CD4-positive, alpha-beta T cell (primary cell): Measurements from ENCODE around the gene PEX10. TPM values are rescaled to one million over a fixed set of nuclear protein-coding genes. Genes with fewer than 3 reads are reported as not detected.

Experiments
- ATAC-seq: fragments of 200-7000 bp; cut with Tn5 transposase; one replicate; pipeline ENCODE4 v1.10.0; 2022; ENCODE audit warnings: mild to moderate bottlenecking; ENCODE audit not compliant: poor library complexity
- CTCF ChIA-PET: fragments of 350-600 bp; sonication (Branson Sonifier 250); formaldehyde crosslinking; loops from one replicate; lab custom pipeline; 2021; ENCODE audit warnings: antibody characterized with exemption, inconsistent platforms; lab: Charles Lee
- POLR2A ChIA-PET: fragments of 350-600 bp; sonication (Branson Sonifier 250); formaldehyde crosslinking; loops from one replicate; lab custom pipeline; 2021; ENCODE audit warnings: antibody characterized with exemption, inconsistent platforms; lab: Charles Lee
- DNase-seq, 14 experiments: peaks; one replicate each; pipeline ENCODE4 v3.0.0-alpha.2; 2013 to 2020; ENCODE audit warnings: mixed read lengths in 2 of 14
- H3K27ac ChIP-seq, 2 donors: one replicate each; pipeline versions ENCODE4 v1.5.1 to v1.7.0; 2013; ENCODE audit warnings: low read length in 2 of 2, low read depth in 1 of 2, mild to moderate bottlenecking in 1 of 2
- H3K27me3 ChIP-seq, 2 experiments: 1 replicate in 1 of 2; 2 replicates in 1 of 2; pipeline versions ENCODE4 v1.6.1 to v1.7.0; 2013; ENCODE audit warnings: low read length in 2 of 2, control low read depth in 1 of 2, mild to moderate bottlenecking in 1 of 2, moderate library complexity in 1 of 2; ENCODE audit not compliant: insufficient read depth in 2 of 2, control insufficient read depth in 1 of 2
- H3K36me3 ChIP-seq: one replicate; pipeline ENCODE4 v1.6.1; 2013; ENCODE audit warnings: low read length, control low read depth; ENCODE audit not compliant: insufficient read depth
- H3K4me1 ChIP-seq: one replicate; pipeline ENCODE4 v1.6.1; 2013; ENCODE audit warnings: low read length, control low read depth; ENCODE audit not compliant: insufficient read depth
- H3K4me3 ChIP-seq: one replicate; pipeline ENCODE4 v1.5.1; 2013; ENCODE audit warnings: mild to moderate bottlenecking, low read length, moderate library complexity
- H3K9me3 ChIP-seq, 2 experiments: 1 replicate in 1 of 2; 2 replicates in 1 of 2; pipeline versions ENCODE4 v1.6.1 to v1.7.0; 2013; ENCODE audit warnings: low read length in 2 of 2, mild to moderate bottlenecking in 2 of 2, control low read depth in 1 of 2, moderate library complexity in 1 of 2; ENCODE audit not compliant: control insufficient read depth in 1 of 2, insufficient read depth in 1 of 2
- H3K27ac Mint-ChIP-seq: one replicate; pipeline ENCODE4 v1.8.0; 2020; ENCODE audit warnings: mixed read lengths
- H3K27me3 Mint-ChIP-seq: one replicate; pipeline ENCODE4 v1.8.0; 2021; ENCODE audit warnings: mixed read lengths
- H3K36me3 Mint-ChIP-seq: one replicate; pipeline ENCODE4 v1.8.0; 2021; ENCODE audit warnings: low read depth, mixed read lengths
- H3K4me1 Mint-ChIP-seq: one replicate; pipeline ENCODE4 v1.8.0; 2021; ENCODE audit warnings: low read depth, mixed read lengths
- H3K4me3 Mint-ChIP-seq: one replicate; pipeline ENCODE4 v1.8.0; 2020; ENCODE audit warnings: mild to moderate bottlenecking, mixed read lengths
- H3K9me3 Mint-ChIP-seq: one replicate; pipeline ENCODE4 v1.8.0; 2020; ENCODE audit warnings: mixed read lengths
- CTCF ChIP-seq: fragments of 200-600 bp; IDR thresholded peaks from one replicate; pipeline ENCODE4 v1.8.0; 2022; ENCODE audit warnings: antibody characterized with exemption, mild to moderate bottlenecking
- intact Hi-C, 2 experiments: fragments of 100-400 bp; cut with DNase I in 1 of 2; cut with micrococcal nuclease in 1 of 2; formaldehyde crosslinking; loops; one replicate each; pipeline versions ENCODE4 v1.15.1 to v1.9.0; 2023 to 2025; cut with DNase I, micrococcal nuclease
- total RNA-seq, 174 experiments: library from RNA in 2 of 174; stranded (reverse) in 2 of 174; gene quantifications; one replicate each; pipeline ENCODE4 v1.2.3 and lab custom pipeline; 2021 to 2026

PEX10 gene
- total RNA-seq, 2 experiments from 2014 or later = 12.0 to 12.5 TPM

- intact Hi-C loops = no loop called here
Measured at GRCh38 chr1:2402420-2402819, 9.9 kb downstream of the PEX10 start.

GRCh38 chr1:2400950-2401649, 11.3 kb downstream of the PEX10 start:
- Mint-ChIP-seq H3K4me3 (peak overlapping the region; percentile 20), H3K36me3 (peaks cover 84% of the 10 kb centered on the region), H3K4me1 (peaks cover 6% of the 10 kb centered on the region), H3K27ac (peak overlapping the region; percentile 24), H3K9me3 (no peaks in the 10 kb centered on the region), H3K27me3 (no peaks in the 10 kb centered on the region)
- Histone ChIP-seq H3K27me3 (no peaks in the 10 kb centered on the region), H3K4me1 (peaks cover 6% of the 10 kb centered on the region), H3K36me3 (peaks cover 95% of the 10 kb centered on the region), H3K4me3 (no peak overlapping the region), H3K27ac (peak overlapping the region in 1 of 2 donors; percentile 21), H3K9me3 (peaks cover 0 to 8% of the 10 kb centered on the region in 2 experiments)
- TF ChIP-seq CTCF = no peak
- CTCF ChIA-PET = no interaction called here
- DNase-seq (no peak), ATAC-seq (no peak)
- intact Hi-C loops = no loop called here
- POLR2A ChIA-PET = interaction anchor here (0.6 kb wide), 1 partner anchor 10 kb away, joined by 3 read pairs; the partner anchor contains the start of genes MORN1 and RER1

More at GRCh38 chr1:2402420-2402819, 9.9 kb downstream of the PEX10 start:
- H3K4me3 Mint-ChIP-seq = no peak overlapping the region
- no peak for TF ChIP-seq CTCF
- peaks cover 6% of the 10 kb centered on the region for H3K4me1 Mint-ChIP-seq
- Histone ChIP-seq H3K4me3 (no peak overlapping the region), H3K9me3 (peaks cover 0 to 8% of the 10 kb centered on the region in 2 experiments), H3K27ac (no peak overlapping the region), H3K36me3 (peaks cover 93% of the 10 kb centered on the region), H3K27me3 (no peaks in the 10 kb centered on the region), H3K4me1 (peaks cover 6% of the 10 kb centered on the region)
- no peaks in the 10 kb centered on the region for H3K27me3 Mint-ChIP-seq
- DNase-seq (no peak), ATAC-seq (no peak)
- H3K9me3 Mint-ChIP-seq = no peaks in the 10 kb centered on the region
- H3K36me3 Mint-ChIP-seq = peaks cover 77% of the 10 kb centered on the region
- ChIA-PET POLR2A (no interaction called here), CTCF (no interaction called here)
- no peak overlapping the region for H3K27ac Mint-ChIP-seq

- Histone ChIP-seq H3K4me1 (peaks cover 6% of the 10 kb centered on the region), H3K4me3 (no peak overlapping the region), H3K36me3 (peaks cover 96% of the 10 kb centered on the region), H3K9me3 (peaks cover 0 to 8% of the 10 kb centered on the region in 2 experiments), H3K27me3 (no peaks in the 10 kb centered on the region), H3K27ac (no peak overlapping the region)
- no peak for ATAC-seq
- POLR2A ChIA-PET = no interaction called here
- peaks cover 86% of the 10 kb centered on the region for H3K36me3 Mint-ChIP-seq
- no peak for TF ChIP-seq CTCF
- H3K9me3 Mint-ChIP-seq = no peaks in the 10 kb centered on the region
- CTCF ChIA-PET = no interaction called here
- no peaks in the 10 kb centered on the region for H3K27me3 Mint-ChIP-seq
- H3K4me3 Mint-ChIP-seq = no peak overlapping the region
- intact Hi-C loops = no loop called here
- H3K4me1 Mint-ChIP-seq = peaks cover 6% of the 10 kb centered on the region
- H3K27ac Mint-ChIP-seq = no peak overlapping the region
- DNase-seq = no peak
Measured at GRCh38 chr1:2400576-2400909, 11.8 kb downstream of the PEX10 start.
